DLD1 (cell line): ENCODE data around the gene KCTD6.

Experiments used
- in situ Hi-C: cut with HindIII; loops from 2 replicates; pipeline ENCODE4 v1.10.0; 2017; ENCODE audit warnings: low sequenced_read_pairs

Gene KCTD6

GRCh38 chr3:58484722-58485069 lies 7.2 kb upstream of the KCTD6 start:
- in situ Hi-C loops: no loop called here

- in situ Hi-C loops: no loop called here
Measured at GRCh38 chr3:58485801-58486435, 6.0 kb upstream of the KCTD6 start.

GRCh38 chr3:58487140-58487886 lies 4.6 kb upstream of the KCTD6 start:
- in situ Hi-C loops: no loop called here

- in situ Hi-C loops: no loop called here
Measured at GRCh38 chr3:58488967-58489366, 2.9 kb upstream of the KCTD6 start.

GRCh38 chr3:58490860-58491501 lies 915 bp upstream of the KCTD6 start:
- in situ Hi-C loops: loop anchor here (5.0 kb wide), 2 partner anchors 36 to 69 kb away; no protein-coding TSS in a partner anchor

- in situ Hi-C loops: loop anchor here (5.0 kb wide), 2 partner anchors 35 to 70 kb away; no protein-coding TSS in a partner anchor
Measured at GRCh38 chr3:58492494-58492905, 604 bp downstream of the KCTD6 start.

- in situ Hi-C loops: loop anchor here (5.0 kb wide), 2 partner anchors 33 to 72 kb away; no protein-coding TSS in a partner anchor
Measured at GRCh38 chr3:58494107-58494506, 2.2 kb downstream of the KCTD6 start.

- in situ Hi-C loops: no loop called here
Measured at GRCh38 chr3:58495101-58495500, 3.2 kb downstream of the KCTD6 start.

- in situ Hi-C loops: no loop called here
Measured at GRCh38 chr3:58496206-58496857, 4.4 kb downstream of the KCTD6 start.

GRCh38 chr3:58497097-58497496 lies 5.2 kb downstream of the KCTD6 start:
- in situ Hi-C loops: no loop called here

- in situ Hi-C loops: no loop called here
Measured at GRCh38 chr3:58502872-58503271, 11.0 kb downstream of the KCTD6 start.

- in situ Hi-C loops: no loop called here
Measured at GRCh38 chr3:58507356-58508078, 15.6 kb downstream of the KCTD6 start.

GRCh38 chr3:58508437-58508836 lies 16.5 kb downstream of the KCTD6 start:
- in situ Hi-C loops: no loop called here

GRCh38 chr3:58514405-58514804 lies 22.5 kb downstream of the KCTD6 start:
- in situ Hi-C loops: no loop called here

- in situ Hi-C loops: no loop called here
Measured at GRCh38 chr3:58518291-58518789, 26.4 kb downstream of the KCTD6 start.

- in situ Hi-C loops: no loop called here
Measured at GRCh38 chr3:58519668-58520402, 27.9 kb downstream of the KCTD6 start.

- in situ Hi-C loops: no loop called here
Measured at GRCh38 chr3:58520403-58521335, 28.8 kb downstream of the KCTD6 start.

GRCh38 chr3:58521336-58521670 lies 29.4 kb downstream of the KCTD6 start:
- in situ Hi-C loops: no loop called here
